Fibroblast of skin of left biceps (primary cell): ENCODE results near the gene FBXO9.

Source experiments
- DNase-seq, 2 experiments: peaks; one replicate each; pipeline ENCODE4 v3.0.0-alpha.2; 2013; ENCODE audit warnings: low read depth in 2 of 2

FBXO9 gene

GRCh38 chr6:53134601-53135235, 69.5 kb downstream of the FBXO9 start:
- DNase-seq, result no peak

GRCh38 chr6:53136000-53136609, 70.9 kb downstream of the FBXO9 start:
- DNase-seq, result no peak

- DNase-seq, result no peak
Observed at GRCh38 chr6:53139841-53140413, 74.7 kb downstream of the FBXO9 start.

GRCh38 chr6:53142810-53143209, 77.6 kb downstream of the FBXO9 start:
- no peak for DNase-seq

GRCh38 chr6:53143710-53144109, 78.5 kb downstream of the FBXO9 start:
- DNase-seq, result no peak

- no peak for DNase-seq
Observed at GRCh38 chr6:53144802-53145201, 79.6 kb downstream of the FBXO9 start.

GRCh38 chr6:53148684-53149083, 83.5 kb downstream of the FBXO9 start, which contains the start of gene GCM1:
TSS of gene GCM1 (minus strand) at chr6:53148841. CDS start at chr6:53145632, 3,209 bp downstream.
- DNase-seq, result no peak
